ENCODE data around the gene GPR17.

The GPR17 gene

DNA sequence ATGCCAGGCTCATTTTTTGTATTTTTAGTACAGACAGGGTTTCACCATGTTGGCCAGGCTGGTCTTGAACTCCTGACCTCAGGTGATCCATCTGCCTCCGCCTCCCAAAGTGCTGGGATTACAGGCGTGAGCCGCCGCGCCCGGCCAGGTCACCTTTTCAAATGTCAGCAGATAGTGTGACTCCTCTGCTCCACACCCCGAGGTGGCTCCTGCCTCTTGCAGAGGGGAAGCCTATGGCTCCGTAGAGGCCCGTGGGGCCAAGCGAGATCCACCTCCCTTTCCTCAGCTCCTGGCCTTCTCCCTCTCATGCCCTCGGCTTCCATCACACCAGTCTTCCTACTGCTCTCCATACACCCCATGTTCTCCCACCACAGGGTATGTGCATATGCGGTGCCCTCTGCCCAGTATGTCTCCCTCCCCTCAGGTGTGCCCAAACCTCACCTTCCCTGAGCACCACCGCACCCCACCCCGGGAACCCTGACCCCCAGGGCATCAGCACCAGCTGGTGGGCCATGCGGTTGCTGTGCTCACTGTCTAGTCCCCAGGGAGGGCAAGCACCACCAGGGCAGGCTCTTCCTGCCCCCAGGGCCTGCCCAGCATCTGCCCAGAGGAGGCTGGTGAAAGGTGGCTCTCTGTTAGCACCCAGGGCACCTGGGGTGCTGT, 10.7 kb downstream of the GPR17 start:
- DNase-seq: no peak

DNA sequence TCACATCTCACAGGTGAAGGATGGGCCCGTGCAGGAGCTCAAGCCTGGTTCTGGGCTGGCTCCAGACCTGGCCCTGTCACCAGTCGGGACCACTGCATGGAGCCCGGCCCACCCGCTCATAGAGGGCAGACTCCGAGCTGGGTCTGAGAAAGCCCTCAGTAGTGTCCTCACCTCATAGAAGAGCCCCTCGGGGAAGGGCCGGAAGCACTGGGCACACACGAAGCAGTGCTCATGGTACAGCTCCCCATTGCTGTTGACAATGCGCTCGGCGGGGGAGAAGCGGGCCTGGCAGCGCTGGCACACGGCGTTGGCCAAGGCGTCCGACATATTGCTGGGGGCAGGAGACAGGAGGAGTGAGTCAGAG, 11.3 kb downstream of the GPR17 start:
- DNase-seq: no peak

DNA sequence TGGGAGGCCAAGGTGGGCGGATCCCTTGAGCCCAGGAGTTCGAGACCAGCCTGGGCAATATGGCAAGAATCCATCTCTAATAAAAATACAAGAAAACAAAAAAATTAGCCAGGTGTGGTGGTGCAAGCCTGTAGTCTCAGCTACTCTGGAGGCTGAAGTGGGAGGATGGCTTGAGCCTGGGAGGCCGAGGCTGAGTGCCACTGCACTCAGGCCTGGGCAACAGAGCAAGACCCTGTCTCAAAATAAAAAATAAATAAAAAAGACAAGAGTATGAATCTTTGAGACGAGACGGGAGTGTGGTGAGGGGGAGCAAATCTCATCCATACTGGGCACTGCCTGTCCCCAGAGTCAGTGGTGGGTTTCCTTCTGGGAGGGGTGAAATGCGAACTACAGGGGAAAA, 12.2 kb downstream of the GPR17 start:
- DNase-seq: no peak

DNA sequence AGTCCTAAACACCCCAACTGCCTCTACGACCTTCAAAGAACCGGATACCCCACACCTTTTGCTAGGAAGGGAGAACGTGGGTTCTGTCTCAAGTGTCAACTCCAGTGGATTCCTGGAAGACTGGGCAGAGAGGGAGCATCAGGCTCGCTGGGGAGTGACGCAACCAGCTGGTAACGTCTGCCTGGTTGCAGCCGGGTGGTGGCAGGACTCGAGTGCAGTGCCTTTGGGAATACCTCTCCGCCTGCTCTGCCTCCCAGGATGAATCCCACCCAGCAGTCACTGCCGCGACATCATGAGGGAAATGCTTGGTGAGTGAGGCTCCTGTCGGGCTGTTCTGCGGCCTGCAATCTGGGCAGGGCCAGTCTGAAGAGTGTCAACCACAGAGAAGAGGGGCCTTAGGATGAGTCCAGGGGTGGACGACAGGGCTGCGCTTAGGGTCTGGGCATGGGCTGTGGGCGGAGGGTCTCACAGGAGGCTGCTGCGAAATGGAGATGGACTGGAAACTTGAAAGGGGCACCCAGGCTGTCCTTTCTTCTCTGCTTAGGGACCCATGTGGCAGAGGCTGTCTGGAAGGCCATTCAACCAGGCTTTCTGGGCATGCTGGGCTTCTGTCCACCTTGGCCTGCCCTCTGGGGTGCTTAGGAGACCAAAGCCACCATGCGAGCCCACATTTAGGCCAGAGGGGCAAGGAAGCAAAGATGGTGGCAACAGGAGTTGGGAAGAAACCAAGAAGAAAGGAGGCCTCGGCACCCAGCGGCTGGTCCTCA, 12.9 kb downstream of the GPR17 start:
- no peak for DNase-seq

DNA sequence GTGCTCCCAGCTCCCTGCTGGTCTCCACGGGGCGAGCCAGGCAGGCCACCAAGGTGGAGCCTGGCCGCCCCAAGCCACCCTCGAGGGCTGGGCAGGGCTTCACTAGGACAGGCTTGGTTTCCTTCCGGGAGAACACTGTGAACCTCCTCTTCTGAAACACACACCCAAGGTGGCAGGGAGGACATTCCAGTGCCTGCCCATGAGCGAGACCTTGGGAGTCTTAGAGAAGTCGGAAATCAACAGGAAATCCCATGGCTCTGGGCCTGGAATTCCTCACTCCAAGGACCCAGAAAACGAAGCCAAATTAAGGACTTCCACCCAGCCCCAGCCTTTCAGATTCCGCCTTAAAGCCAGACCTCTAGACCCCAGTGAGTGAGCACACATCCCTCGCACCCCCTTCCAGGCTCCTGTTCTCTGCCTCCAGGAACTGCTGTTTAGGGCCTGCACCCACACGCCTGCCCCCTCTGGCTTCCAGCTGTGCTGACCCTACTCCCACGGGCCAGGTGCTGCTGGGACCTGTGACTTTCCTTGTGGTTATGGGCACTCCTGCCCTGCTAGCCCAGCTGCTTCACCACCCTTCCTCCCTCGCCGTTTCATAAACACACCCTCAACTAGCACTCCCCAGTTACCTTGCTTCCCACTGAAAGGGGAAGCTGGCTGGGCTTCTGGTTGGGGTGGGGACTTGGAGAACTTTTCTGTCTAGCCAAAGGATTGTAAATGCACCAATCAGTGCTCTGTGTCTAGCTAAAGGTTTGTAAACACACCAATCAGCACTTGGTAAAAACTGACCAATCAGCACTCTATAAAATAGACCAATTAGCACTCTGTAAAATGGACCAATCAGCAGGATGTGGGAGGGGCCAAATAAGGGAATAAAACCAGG, 13.7 kb downstream of the GPR17 start:
- no peak for DNase-seq

DNA sequence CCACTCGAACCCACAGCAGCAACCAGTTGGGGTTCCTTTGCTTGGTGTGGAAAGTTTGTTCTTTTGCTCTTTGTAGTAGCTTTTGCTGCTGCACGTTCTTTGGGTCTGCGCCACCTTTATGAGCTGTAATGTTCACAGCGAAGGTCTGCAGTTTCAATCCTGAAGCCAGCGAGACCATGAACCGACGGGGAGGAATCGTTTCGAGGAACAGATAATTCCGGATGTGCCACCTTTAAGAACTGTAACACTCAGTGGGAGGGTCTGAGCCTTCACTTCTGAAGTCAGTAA, 14.3 kb downstream of the GPR17 start:
- DNase-seq: no peak

DNA sequence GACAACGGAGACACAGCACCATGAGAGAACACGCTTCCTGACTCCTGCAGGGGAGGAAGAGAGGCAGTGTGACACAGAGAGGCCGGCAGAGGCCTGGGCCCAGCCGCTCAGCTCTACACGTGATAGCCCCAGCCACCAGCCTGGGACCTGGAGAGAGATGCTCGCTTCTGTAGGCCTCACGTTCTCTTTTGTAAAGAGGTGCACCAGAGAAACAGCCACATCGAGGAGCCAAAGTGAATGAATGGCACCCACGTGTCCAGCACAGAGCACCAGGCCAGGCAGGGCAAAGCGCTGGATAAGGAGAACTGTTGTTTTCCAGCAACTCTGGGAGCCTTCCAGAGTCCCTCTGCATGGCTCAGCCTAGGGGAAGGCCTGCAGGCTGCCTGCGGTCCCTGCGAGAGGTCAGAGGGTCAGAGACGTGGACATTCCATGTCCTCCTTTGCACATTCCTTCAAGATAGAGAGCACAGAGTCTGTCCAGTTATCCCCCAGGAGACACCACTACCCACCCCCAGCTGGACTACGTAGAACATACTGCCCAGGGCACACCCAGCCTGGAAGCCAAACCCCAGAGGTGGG, 15.2 kb downstream of the GPR17 start:
- DNase-seq: no peak

DNA sequence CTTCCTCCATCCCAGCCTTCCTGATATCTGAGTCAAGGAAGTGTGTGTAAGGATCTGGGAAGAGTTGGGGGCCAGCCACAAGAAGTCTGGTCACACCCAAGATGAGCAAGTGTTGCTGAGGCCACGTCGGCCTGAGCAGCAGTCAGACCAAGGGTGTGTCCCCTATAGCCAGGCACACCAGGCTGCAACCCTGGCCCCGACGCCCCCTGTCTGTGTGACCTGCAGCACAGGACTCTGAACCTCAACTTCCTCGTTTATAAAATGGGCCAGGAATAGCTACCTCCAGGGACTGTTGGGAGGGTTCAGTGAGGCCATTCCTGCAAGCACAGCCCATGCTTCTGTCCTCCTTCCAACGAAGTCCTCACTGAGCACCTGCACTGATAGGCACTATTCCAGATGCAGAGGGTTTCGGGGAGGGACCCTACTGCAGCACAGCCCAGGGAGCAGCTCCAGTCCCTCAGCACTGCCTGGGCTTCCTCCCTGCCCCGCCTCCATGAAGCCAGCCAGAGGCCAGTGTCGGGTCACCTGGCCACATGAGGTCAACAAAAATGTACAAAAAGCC, 16.1 kb downstream of the GPR17 start:
- no peak for DNase-seq

DNA sequence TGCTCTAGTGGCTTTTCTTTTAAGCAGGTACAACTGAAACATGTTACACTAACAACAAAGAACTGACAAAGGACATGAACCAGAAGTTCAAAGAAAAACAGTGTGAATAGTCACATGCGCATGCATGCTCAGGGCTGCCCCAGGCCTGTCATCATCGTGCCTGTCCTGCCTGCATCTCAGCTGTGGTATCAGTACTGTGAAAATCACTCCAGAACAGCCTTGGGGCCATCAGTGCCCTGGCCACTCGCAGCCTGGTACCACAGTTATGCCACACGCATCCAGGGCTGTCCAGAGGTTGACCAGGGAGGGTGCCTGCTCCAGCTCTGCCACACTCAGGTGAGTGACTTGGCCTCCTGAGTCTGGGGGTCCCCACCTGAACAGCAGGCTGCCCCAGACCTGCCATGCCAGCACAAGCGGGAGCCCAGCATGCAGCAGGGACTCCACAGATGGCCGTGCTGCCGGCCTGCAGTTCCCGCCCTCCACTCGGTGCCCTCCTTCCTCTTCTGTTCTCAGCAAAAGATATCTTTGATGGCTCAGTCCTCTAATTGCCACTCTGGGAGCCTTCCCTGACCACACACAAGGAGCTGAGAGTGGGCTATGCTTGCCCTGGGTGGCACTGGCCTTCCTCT, 17.1 kb downstream of the GPR17 start:
- DNase-seq: no peak

DNA sequence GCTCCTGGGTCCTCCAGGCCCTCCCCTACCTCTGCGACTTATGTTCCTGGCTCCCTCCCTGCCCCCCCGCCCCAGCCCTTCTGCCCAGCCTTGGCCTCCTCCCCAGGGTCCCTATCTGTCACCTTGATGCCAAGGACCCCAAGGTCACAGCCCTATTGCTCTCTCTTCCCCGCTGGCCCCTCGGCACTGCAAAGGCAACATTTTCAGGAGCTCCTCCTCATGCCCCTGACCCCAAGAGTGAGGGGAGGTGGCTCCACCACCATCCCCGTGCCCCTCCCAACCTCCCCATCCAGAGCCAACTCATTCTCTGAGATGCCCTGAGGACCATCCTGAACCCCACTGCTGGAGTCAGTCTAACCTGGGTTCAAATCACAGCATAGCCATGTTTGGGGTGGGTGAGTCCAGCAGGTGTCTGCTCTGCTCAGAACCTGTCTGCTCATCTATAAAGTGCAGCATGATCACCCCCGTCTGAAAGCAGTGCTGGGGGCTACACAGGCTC, 17.7 kb downstream of the GPR17 start:
- DNase-seq: no peak

DNA sequence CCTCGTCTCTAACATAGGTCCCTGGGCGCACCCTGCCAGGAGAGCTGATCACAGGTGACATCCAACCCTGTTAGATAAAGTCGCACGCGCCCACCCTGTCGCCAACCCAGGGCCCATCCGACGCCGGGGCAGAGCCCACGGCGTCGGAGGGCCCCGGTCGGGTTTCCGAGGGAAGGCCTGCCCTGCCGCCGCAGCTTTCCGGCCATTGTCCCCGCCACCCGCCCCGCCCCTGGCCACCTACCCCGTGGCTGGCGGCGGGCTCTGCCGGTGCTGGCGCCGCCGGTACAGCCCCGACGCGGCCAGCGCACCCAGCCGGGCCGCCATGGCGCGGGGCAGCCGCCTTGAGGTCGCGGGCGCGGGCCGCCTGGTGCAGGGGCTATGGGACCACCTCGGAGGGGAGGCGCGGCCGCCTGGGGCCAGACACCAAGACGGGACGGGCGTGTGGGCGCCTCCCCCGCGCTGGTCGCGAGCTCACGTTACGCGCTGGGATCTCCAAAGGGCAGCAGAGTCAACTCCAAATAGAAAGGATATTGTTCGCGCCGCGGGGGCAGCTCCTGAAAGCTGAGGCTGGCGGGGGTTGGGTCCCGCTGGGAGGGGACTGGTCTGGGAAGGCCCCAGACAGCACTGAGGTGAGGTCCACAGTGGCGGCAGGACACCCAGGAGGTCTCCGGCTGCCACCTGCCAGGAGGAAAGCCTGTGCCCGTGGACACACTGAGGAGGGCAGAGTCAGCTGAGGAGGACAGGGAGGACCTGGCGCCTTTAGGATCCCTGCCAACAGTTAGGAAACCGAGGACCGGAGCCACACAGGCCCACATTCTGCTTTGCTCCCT, 18.3 kb downstream of the GPR17 start:
- DNase-seq: no peak

DNA sequence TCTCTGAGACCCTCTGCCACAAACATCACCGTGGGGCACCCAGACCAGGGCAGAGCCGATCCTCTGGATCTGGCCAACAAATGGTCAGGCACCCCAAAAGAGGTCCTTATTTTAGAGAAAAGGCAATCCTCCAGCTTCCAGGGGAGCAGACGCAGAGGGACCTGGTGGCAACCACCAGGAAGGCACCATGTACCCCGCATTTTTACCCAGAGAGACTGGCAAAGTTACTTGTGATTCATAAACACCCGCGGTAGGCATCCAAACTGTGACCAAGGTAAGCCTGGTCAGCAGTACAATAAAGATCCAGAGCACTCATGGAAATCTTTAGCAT, 18.9 kb downstream of the GPR17 start:
- DNase-seq: no peak

DNA sequence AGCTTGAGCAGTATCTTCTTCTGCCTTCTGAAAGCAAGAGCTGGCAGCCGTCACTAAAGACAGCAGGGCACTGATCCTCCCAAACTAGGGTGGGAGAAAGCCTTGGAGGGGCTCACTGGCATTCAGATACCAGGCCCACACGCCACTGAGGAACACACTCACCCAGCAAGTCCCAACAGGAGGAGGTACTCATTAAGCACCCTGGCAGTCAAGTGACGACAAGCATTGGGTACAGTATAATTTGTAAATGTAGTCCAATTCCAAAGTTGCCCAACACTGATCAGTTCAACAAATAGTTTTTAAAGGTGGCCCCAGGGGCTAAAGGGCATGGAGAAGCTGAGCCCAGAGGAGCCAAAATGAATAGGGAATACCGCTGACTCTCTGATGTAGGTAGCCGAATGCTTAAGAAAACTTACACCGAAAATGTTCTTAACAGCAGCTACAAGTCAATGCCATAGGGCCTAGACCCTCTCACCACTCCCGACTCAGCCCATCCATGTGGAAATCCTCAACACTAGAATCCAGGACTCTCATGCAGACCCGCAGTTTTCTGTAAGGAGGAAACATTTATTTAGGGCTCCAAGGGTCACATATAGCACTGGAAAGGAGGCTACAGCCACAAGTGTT, 19.4 kb downstream of the GPR17 start:
- DNase-seq: no peak

DNA sequence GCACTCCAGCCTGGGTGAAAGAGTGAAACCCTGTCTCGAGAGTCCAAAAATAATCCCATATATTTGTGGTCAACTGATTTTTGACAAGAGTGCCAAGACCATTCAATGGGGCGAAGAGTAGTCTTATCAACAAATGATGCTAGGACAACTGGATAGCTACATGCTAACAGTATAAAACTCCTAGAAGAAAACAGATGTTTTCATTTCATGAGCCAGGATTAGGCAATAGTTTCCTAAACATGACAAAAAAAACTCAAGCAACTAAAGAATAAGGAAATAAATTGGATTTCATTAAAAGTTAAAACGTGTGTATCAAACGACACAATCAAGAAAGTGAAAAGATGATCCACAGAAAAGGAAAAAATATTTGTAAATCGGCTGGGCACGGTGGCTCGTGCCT, 23.1 kb downstream of the GPR17 start:
- no peak for DNase-seq

DNA sequence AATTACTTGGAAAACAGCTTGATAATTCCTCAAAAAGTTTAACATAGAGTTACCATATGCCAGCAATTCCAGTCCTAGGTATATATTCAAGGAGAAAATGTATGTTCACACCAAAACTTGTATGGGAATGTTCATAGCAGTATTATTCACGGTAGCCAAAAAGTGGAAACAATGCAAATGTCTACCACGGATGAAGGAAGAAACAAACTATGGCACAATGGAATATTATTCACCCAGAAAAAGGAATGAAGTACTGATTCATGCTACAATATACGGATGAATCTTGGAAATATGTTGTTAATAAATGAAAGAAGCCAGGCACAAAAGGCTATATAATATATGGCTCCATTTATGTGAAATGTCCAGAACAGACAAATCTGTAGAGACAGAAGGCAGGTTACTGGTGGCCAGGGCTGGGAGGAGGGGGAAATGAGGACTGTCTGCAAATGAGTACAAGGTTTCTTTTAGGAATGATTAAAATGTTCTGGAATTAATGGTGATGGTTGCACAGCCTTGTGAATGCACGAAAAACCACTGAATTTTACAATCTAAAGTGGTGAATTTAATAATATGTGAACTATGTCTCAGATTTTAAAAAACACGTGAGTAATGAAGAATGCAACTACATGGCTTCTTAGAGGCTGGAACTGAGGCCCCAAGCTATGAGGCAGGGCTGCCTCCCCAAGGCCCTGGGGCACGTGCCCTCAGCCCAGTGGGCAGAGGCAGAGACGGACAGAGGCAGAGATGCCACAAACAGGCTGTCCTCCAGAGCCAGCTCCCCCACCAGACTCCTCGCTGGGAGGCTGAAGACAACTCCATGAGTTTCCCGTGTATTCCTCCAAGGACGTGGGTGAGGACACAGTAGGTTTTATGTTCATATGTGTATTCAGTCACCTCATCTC, 24.4 kb downstream of the GPR17 start:
- DNase-seq: no peak

DNA sequence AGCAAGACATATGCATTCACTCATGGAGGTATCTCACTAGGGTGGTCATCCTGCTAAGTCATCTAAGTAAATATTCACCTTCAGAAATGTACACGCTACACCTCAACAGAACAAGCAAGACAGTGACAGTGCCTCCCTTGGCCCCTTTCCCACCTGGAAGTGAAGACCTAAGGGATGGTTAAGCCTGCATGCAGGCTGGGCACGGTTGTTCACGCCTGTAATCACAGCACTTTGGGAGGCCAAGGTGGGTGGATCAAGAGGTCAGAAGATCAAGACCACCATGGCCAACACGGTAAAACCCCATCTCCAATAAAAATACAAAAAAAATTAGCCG, 25.0 kb downstream of the GPR17 start:
- DNase-seq: no peak

DNA sequence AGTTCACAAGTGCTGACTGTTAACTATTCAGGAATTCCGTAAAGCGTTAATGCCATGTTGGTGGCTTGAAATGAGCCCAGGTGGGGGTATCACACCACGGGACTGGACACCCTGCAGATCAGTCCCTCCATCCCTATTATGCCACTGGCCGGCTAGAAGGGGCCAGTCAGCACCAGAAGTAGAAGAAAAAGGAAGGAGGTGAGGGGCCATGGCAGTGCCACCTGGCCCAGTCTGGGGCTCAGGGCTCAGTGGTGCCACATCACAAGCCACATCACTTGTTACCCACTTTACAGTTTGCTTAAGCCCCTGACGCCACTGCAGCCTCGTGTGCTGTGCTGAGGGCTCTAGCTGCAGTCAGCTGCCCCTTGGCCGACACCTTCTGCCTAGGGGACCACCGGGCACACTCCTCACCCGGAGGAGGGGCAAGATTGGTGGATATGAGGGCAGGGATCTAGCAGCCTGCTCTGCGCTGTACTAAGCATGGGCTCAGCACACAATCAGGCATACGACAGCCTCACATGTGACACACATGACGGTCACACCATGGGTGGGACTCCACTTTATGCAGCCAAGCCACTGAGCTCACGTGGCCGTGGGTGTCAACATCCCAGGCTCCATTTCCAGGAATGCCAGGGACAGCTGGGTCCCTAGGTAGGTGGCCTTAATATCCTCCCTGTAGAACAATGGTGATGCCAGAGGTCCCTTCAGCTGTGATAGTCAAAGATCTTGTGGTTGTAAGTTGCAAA, 25.8 kb downstream of the GPR17 start:
- no peak for DNase-seq

DNA sequence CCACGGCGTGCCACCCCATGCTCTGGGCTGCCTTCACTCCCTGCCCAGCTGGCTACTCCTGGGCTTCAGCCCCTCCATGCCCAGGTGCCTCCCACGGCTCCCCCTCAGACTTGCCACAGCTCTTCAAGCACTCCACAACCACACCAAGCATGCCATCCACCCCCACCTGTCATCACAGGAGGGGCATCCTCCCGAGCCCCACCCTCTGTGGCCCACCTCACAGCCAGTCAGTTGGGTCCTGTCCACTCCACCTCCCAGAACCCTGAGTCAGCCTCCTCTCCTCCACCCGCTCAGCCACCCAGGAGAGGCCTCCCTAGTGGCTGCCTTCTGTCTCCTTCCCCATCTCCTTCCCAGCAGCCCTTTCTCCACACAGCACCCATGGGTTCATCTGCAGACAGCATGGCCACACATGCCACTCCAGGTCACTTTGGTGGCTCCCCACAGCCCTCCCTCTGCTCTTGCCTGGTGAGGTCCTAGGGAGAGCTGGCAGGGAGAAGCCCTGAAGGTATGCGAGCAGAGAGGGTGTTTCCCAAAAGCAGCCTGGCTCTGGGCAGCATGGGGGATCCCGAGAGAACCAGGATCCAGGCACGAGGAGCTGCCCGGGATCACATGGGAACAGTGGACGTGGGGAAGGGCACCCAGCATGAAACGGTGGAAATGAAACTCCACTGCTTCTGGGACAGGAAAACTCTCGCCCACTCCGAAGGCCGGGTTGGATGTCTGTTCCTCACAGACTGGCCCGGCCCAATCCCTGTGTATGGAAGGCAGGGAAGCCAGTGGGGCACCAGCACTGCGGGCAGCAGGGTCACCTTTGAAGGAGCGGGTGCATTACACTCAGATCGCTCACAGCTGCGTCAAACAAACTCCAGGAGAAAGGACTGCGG, 26.6 kb downstream of the GPR17 start:
- no peak for DNase-seq
